ENCODE measurements around the gene THSD7B.
"Not testable (repeated sequence)": the region's sequence is repeated elsewhere in the genome, so short reads cannot be mapped to it uniquely, and the experiment has no call there.

THSD7B gene

DNA sequence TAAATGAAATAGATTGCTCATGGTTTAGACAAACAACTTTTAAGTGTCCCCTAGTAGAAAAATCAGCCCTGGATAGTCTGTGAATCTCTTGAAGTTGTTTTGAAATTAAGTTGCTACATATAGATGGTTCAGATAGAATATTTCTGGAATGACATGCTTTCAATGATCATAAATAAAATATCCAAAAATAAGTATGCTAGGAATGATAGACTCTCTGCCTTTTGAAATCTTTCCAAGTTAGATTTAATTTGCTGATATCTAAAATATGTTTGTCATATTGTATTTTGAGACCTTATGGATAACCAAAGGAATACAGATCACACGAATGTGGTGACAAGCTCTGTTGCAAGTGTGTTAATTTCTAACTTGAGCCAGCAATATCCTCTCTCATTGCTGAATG is 488.7 kb downstream of the THSD7B start:
- no peak for DNase-seq (ENCODE audit: low spot score)

DNA sequence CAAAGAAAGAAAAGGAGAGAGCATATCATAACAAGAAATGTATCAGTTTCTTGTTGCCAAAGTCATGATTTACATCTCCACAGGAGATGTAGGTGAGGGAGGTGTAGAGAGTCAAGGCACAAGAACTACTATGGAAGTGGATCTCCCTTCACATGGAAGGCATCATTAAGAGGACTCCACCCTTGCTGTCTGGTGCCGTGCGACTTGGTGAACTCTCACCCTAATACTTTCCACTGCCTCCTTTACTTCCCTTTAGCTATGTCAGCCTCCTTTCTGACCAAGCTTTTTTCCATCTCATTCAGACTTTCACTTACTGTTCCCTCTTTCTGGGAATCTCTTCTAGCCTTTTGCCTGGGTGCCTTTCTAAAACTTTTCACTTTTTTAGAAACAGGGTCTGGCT is 490.0 kb downstream of the THSD7B start:
- DNase-seq (ENCODE audit: low spot score): no peak

DNA sequence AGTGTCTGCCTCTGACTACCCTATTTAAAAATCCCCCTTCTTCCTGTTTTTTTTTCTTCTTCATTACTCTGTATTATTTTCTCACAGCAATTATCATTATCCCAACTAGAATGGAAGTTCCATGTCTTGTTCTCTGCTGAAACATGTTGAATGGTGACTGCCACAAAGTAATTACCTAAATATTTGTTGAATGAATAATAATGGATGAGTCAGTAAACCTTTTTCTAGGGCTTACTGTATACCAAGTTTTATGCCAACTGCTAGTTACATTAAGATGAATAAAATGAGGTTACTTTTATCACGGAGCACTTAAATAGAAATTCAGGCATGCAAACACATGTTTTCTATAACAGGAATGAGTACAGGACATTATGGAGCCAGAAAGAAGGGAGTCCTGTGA is 490.6 kb downstream of the THSD7B start:
- DNase-seq (ENCODE audit: low spot score): no peak

DNA sequence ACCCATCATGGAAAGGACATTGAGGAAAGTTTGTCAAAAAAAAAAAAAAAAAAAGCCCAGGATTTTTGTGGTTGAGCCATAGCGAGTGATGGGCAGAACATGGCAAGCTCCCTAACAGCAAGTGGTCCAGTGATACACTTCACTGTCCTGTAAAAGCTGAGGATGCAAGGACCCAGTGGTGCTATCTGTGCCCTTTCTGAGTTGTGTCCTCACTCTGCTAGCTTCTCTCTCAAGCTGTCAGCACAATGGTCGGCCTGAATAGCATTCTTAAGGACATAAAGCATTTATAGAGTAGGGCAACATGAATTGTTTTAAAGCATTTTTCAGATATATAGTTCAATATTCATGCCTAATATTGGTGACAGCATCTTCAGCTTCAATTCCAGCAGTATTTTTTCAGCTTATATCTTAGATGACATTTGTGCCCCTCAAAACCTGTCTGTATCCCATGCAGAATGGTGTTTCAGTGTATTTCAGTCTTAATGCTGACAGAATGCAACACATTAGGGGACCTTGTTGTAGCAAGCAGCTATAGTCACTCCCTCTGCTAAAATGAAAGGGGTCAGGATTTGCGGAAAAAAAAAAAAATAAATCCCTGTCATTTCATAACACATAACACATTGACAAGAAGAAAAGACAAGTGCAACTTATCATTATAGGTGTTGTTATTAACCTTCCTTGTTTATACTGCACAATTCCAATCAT is 496.7 kb downstream of the THSD7B start:
- DNase-seq (ENCODE audit: low spot score): no peak

DNA sequence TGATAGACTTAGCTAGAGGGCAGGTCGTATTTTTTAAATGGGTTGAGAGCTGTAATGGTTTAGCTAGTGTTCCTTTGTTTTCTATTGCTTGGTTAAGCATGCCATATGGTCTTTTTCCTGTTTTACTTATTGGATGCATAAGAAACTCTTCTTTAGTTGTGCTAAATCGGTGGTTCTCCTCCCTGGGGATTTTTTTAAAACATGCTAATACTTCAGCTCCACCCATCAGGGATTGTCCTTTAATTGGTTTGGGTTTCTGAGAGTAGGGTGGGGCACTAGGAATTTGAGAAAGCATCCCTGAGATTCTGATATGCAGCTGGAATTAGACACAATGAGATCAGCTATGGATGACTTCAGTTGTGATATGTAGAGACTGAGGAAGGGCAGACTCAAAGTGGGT is 497.2 kb downstream of the THSD7B start:
- DNase-seq (ENCODE audit: low spot score): no peak

DNA sequence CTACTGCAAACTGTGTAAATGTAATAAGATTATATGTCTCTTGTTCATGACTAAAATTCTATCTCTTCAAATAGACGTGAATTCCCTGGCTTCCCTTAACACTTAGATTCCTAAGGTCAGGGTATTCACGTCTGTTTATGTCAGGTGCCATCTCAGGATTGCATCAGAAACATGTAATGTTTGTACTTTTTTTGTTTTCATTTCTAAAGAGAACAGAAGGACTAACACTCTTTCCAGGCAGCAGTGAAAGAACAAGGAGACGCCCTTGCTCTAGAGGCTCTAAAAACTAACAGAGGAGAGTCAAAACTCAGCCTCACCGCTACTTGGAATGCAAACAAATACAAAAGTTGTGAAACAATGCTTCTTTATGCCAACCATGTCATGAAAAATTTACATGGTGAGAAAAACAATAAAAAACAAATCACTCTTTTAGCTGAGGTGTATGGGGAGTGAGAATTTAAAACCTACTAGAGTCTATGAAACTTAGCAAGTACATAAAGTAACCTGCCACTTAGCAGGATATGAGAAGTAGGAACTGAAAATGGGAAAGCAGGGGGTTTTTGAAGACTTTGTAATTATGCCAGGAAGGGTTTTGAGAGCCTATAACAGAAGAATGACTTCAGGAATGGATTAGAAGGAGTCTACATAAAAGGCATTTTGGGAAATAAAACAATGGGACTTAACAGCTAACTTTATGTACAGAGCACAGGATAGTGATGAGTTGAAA is 522.7 kb downstream of the THSD7B start:
- no peak for DNase-seq (ENCODE audit: low spot score)

DNA sequence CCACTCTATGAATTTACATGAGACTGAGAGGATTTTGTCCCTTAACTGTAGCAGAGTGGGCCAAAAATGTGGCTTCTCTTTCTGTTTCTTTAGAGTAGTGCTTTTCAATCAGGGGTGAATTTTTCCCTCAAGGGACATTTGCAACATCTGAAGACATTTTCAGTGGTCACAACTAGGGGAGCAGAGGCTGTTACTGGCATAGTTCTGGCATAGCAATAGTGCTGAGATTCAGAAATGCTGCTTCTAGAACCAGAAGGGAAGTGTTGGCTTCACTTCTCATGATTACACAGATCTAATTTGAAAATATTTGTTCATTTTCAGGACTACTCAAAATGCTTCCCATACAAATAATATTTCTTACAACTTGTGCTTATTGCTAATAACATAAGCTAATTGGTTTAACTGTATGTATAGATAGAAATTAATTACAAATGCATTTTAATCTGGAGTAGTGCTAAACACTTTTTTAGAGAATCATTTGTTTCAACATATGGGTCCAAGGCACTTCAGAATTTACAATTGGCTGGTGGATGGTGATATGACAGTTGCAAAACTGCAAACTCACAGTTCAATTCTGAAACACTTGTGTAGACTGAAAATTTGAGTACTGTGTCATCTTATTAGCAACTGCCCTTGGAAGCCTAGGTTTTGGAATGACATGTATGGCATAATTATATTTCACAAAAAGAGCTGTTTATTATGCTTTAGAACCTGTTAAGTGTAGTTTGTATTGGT is 526.7 kb downstream of the THSD7B start:
- DNase-seq (ENCODE audit: low spot score): no peak

DNA sequence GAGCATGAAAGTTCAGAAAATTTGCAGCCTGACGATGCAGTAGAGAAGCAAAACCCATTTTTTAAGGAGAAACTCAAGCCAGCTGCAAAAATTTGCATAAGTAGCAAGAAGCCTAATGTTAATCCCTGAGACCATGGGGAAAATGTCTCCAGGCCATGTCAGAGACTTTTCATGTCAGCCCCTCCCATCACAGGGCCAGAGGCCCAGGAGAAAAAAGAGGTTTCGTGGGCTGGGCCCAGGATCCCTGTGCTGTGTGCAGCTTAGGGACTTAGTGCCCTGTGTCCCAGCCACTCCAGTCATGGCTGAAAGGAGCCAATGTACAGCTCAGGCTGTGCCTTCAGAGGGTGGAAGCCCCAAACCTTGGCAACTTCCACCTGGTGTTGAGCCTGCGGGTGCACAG is 533.0 kb downstream of the THSD7B start:
- no peak for DNase-seq (ENCODE audit: low spot score)

DNA sequence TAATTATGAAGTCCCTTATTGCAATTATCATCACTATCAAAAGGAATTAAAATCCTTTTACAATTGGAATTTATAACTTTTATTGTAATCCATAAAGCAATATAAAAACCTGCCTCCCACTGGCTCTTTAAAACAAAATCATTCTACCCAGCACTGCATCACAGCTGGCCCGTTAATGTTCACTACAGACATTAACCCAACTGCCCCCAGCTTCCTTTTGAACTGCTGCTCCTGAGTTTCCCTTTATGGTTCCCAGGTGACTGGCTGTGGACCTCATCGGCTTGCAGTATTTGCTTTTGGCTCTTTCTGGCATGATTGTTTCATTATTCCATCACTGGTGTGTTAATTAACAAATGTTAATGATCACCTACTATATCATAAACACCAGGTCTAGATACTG is 535.6 kb downstream of the THSD7B start:
- DNase-seq (ENCODE audit: low spot score): no peak

DNA sequence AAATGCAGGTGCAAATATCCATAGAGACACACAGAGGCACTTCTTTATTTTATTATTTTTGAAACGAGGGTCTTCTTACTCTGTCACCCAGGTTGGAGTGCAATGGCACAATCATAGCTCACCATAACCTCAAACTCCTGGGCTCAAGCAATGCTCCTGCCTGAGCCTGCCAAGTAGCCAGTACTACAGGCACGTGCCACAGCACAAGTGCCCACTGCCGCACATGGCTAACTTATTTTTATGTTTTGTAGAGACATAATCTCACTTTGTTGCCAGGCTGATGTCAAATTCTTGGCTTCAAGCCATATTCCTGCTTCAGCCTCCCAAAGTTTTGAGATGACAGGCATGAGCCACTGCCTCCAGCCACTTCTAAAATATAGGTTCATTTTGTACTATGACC is 537.6 kb downstream of the THSD7B start:
- no peak for DNase-seq (ENCODE audit: low spot score)

DNA sequence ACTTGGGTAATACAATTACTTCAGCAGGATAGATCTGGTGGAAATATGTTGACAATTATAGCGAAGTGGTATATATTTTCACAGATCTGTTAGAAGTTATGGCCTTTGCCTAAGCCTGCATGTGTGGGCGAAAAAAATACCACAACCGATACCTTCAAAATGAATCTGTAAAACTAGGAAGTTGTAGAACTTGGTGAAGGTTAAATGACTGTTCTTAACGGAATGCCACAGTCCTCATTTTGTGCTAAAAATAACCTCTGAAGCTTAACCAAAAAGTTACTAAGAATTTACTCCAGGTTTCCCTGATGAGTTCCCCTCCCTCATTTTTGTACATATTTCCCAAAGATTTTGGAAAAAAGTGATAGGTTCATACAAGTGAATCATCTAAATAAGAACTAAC is 550.7 kb downstream of the THSD7B start:
- no peak for DNase-seq (ENCODE audit: low spot score)

DNA sequence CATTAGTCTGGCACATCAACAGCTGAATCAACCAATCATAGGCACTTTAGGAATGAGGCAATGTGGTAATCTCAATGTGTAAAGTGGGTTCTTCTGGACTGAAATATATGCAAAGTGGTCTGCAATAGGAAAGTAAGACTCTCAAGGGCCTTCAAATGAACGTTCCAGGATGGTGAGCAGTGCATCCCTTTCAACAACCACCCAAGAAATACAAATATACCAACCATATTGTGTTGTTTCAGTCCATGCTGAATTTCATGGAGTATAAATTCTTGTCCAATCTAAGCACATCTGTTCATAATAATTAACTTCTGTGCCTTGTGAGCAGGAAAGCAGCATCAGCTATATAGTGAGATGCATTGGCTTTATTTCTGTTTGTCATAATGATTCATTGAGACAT is 556.2 kb downstream of the THSD7B start:
- DNase-seq (ENCODE audit: low spot score): no peak

DNA sequence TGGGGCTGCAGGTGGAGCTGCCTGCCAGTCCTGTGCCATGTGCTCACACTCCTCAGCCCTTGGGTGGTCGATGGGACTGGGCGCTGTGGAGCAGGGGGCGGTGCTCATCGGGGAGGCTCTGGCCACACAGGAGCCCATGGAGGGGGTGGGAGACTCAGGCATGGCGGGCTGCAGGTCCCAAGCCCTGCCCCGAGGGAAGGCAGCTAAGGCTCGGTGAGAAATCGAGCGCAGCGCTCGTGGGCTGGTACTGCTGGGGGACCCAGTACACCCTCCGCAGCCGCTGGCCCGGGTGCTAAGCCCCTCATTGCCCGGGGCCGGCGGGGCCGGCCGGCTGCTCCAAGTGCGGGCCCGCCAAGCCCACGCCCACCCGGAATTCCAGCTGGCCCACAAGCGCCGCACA is 566.2 kb downstream of the THSD7B start:
- DNase-seq (ENCODE audit: low spot score): not testable (repeated sequence)

DNA sequence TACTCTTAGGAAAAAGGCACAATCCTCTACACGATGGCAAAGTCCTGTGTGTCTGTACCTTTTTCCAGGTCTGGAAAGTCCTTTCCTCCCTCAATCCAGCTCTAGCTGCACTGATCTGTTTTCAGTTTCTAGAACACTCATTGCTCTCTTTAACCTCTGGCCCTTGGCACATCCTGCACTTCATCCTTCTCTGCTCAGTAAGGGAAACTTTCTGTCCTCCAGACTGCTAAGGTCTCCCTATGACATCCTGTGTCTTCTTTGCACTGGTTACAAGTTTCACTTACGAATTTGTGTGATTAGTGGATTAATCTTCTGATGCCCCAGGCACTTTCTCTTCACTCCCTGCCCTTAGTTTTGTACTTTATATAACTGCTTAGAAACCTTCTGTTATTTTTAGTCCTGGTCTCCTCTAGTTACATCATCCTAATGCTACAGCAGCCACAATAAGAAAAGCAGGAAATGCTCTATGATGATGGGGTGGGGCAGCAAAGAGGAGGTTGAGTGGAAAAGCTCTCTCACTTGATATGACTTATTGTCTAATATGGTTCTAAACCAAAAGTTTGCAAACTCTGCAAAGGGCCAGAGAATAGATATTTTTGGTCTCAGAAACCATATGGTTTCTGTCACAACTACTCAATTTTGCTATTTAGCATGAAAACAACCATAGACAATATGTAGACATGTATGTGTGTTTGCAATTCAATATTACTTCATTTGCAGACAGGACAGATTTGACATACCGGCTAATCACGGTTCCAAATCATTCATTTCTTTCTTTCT is 568.2 kb downstream of the THSD7B start:
- DNase-seq (ENCODE audit: low spot score): no peak

DNA sequence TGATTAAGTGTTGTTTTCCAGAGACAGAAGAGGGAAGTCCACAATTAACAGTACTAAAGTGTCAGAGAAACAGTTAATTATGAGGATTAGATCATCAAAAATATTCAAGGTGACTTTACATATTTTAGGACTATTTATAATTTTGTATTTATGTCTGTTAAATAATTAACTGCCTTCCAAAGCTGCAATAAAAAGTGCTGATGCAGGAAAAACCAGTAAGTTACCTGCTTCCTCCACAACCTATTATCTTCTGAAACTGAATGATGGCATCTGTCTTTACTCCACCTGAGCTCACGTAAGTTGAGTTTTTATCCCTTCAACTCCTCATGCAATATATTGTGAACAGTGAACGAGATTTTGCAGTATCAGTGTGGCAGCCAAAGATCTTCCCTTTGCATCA is 570.7 kb downstream of the THSD7B start:
- no peak for DNase-seq (ENCODE audit: low spot score)

DNA sequence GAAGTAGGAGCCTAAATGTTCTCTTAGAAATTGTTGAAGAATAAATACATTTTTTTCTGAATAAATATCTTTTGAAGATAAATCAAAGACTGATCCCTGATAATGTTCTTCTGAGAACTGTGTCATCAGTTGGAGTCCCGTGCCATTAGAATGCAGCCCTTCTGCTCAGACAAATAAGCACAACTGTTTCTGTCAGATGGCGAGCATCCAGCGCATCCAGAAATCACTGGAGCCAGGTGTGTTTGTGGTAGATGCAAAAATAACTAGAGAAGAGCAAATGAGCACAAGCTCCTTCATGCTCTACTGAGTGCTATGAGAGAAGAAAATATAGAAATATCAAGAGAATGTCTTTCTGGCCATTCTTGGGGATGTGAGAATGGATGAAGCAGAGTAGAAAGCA is 573.7 kb downstream of the THSD7B start:
- DNase-seq (ENCODE audit: low spot score): no peak

DNA sequence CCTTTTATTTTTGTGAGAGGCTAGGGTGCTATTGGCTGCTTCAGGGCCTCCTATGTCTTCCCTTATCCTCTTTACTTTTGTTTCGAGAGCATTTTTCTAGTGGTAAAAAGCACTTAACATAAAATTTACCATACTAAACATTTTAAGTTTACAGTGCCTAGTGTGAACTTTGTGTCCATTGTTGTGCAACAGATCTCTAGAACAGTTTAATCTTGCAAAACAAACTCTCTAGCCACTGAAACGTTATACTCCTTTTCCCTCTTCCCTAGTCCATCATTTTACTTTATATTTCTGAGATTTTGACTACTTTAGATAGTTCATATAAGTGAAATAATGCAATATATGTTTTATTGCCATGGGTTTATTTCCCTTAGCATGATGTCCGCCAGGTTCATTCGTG is 580.6 kb downstream of the THSD7B start:
- no peak for DNase-seq (ENCODE audit: low spot score)

DNA sequence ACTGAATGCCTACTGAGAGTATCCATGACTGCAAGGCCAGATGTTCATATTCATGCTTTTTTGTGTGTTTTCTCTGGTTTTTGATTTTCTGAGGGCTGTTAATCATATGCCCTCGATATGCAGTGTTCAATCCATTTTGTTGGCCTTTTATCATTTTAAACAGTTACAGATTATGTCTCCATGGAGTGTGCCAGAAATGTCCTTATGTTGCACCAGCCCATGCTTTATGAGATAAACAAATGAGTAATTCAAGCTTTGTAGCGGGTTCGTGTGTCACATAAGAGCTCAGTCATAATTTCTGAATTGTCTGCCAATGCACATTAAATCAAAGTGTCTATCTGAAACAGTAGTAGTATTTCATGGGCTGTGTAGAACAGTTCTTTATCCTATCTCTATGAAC is 583.0 kb downstream of the THSD7B start:
- no peak for DNase-seq (ENCODE audit: low spot score)

DNA sequence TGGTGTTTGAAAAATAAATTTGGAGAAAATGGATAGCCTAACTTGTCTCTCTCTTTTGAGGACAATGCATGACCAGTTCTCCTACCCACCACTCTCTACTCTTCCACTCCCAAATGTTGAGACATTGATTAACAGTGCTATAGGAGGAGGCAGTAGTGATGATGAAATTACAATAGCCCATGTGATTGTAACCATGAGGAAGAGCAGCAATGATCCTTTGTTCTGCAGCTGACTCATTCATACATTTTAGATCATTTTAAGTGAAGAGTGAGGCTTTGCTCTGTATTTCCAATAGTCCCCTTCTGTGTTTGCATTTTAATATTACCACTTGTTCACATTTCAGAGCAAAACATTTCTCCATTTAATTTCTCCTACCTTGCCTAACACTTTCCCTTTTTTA is 592.3 kb downstream of the THSD7B start:
- DNase-seq (ENCODE audit: low spot score): no peak

DNA sequence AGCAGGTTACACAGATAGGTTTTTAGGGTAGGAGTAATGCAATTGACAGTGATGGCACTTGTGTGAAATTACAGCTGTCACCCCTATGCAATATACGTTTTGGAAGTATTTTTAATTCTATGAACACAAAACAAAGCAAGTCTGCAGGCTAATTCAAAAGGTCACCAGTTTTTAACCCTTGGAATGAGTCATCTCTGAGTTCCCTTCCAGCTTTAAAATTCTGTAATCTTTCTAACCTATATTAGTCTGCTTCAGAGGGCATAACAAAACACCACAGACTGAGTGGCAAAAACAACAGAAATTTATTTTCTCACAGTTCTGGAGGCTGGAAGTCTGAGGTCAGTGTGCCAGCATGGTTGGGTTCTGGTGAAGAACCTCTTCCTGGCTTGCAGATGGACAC is 602.0 kb downstream of the THSD7B start:
- DNase-seq (ENCODE audit: low spot score): no peak

DNA sequence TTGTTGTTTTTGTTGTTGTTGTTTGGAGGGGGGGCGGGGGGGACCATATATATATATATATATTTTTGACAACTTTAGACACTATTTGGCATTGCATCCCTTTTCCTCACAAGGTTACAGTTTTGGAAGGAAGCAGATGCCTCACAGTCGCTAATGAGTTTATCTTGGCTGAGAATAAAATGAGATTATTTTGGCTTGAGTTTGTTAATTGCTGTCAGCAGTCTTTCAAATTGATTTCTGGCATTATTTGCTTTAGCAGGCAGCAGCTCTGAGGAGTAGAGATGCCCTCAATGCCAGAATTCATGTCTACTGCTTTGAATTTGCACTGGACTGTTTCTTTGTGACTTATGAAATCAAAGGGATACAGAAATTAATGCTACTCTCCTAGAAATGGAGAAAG is 603.8 kb downstream of the THSD7B start:
- DNase-seq (ENCODE audit: low spot score): no peak

DNA sequence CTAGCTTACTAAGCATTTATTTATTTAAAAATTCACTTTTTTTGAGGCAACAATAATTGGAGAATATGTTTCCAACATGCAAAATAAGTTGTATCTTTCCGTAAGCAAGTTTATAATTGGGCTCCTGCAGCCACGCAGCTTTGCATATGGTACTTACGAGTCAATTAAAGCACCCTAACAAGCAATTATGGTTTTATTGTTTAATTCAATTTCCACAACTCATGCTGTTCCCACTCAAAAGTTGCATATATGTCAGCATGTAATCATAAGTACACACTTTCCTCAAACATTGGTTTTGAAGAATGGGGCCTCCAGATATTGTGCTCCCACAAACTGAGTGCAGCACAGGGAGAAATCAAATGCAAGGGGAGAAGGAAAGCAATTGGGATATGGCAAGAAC is 613.8 kb downstream of the THSD7B start:
- no peak for DNase-seq (ENCODE audit: low spot score)

DNA sequence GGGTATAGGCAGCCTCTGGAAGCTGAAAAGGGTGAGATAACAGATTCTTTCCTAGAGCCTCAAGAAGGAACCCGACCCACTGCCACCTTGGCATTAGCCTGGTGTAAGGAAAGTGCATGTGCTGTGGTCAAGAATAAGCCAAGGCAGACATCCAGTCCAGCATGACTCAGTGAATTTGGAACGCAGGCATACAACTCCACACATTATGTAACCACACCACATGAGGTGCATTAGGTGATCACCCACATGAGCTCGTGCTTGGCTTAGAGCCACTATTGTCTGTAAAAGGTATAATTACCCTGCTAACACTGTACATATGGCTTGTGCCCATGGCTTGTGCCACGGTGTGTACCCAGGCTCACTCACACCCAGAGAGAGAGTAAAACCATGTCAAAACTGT is 615.3 kb downstream of the THSD7B start:
- DNase-seq (ENCODE audit: low spot score): no peak

All from AG08396 (cell line).